ENCODE measurements around the gene CENPB. TPM values are rescaled to one million over a fixed set of nuclear protein-coding genes. Genes with fewer than 3 reads are reported as not detected.
"Not testable (repeated sequence)": the region's sequence is repeated elsewhere in the genome, so short reads cannot be mapped to it uniquely, and the experiment has no call there.

The CENPB gene
- polyA plus RNA-seq, 4 donors: 34.0 to 47.8 (median 42.3) TPM

DNA sequence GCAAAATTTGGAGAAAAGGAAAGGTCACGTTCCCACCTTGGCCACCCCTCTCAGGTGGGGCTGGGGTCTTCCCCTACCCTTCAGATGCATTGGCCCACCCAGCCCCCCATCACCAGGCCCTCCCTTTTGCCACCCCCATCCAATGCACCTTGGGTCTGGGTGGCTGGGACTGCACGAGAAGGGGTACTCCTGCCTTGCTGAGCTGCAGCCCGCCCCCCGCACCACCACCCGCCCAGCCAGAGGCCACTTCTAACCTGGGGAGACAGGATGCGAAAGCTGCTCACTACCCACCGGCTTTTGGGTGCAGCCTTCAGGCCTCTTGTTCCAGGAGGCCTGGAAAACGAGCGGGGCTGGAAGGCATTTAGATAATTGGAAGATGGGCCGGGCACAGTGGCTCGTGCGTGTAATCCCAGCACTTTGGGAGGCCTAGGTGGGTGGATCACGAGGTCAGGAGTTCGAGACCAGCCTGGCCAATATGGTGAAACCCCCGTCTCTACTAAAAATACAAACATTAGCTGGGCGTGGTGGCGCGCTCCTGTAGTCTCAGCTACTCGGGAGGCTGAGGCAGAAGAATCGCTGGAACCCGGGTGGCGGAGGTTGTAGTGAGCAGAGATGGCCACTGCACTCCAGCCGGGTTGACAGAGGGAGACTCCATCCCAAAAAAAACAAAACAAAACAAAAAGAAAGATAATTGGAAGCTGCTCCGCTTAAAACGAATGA lies 8.3 kb upstream of the CENPB start:
- no peak for DNase-seq (ENCODE audit: low read depth in 4 of 4, low spot score in 3 of 4)

- not testable (repeated sequence) for DNase-seq (ENCODE audit: low read depth in 4 of 4, low spot score in 3 of 4)
Observed at GRCh38 chr20:3794168-3794567, 7.6 kb upstream of the CENPB start.

DNA sequence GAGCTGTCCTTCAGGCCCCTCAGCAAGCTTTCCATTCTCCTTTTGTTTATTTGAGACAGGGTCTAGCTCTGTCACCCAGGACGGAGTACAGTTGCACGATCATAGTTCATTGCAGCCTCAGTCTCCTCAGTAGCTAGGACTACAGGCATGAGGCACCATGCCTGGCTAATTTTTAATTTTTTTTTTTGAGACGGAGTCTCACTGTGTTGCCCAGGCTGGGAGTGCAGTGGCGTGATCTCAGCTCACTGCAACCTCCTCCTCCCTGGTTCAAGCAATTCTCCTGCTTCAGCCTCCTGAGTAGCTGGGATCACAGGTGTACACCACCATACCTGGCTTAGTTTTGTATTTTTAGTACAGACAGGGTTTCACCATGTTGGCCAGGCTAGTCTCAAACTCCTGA lies 2.7 kb upstream of the CENPB start:
- not testable (repeated sequence) for DNase-seq (ENCODE audit: low read depth in 4 of 4, low spot score in 3 of 4)

GRCh38 chr20:3788685-3789155 lies 2.2 kb upstream of the CENPB start:
- no peak for DNase-seq (ENCODE audit: low read depth in 4 of 4, low spot score in 3 of 4)

DNA sequence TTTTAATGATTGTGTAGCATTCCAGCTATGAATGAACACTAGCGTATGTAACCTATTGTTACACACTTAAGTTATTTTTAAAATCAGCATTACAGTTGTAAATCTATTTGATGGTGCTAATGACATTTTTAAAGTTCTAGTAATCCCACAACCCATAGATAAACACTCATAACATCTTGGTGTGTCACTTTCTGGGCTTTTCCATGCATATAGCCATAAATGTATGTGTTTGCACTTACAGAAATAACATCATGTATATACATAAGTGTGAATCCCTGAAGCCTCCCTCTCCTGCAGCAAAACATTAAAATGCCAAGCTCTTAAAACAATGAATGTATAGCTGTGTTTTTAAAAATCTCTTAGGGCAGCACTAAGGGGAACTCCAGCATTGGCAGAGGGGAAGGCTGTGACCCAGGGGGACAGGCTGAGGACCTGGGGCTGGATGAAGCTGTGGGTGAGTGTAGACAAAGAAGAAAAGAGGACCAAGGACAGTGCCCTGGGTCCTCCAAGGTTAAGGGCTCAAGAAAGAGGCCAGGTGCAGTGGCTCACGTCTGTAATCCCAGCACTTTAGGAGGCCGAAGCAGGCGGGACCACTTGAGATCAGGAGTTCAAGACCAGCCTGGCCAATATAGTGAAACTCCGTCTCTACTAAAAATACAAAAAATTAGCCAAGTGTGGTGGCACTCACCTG lies 929 bp upstream of the CENPB start:
- no peak for DNase-seq (ENCODE audit: low read depth in 4 of 4, low spot score in 3 of 4)

GRCh38 chr20:3786126-3786484 lies 435 bp downstream of the CENPB start:
- DNase-seq (ENCODE audit: low read depth in 4 of 4, low spot score in 3 of 4): no peak

DNA sequence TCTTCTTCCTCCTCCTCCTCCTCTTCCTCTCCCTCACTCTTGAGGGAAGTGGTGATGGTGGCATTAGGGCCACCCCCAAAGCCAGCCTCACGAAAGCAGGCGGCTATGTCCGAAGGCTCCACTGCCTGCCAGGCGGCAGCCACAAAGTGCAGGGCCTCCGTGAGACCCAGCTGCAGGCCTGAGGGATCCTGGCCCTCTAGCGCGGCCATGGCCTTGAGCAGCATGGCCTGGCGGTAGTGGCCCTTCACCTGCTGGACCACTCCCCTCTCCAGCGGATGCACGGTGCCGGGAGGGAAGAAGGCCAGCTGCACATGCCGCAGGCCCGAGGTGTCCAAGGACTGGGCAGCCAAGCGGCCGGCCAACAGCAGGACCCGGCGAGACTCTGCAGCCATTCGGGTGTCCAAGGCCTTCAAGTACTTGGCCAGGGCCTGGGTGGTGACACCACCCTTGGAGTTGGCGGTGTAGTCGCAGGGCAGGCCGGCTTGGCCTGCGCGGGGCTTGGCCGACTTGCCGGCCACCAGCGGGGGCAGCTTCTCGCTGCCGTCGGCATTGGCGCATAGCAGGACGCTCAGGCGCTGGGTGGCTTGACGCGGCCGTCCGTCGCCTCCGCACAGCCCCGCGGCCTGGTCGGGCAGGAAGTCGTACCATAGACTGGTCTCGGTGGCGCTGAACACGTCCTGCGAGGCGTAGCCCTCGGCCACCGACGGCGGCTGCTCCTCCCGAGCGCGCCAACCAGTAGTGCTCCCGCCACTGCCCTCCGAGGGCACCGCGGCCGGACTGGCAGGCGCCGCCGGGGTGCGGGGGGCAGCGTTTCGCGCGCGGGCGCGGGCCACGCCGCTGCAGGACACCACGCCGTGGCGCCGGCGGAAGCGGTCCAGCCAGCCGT lies 1.1 kb downstream of the CENPB start:
- DNase-seq (ENCODE audit: low read depth in 4 of 4, low spot score in 3 of 4): no peak

- no peak for DNase-seq (ENCODE audit: low read depth in 4 of 4, low spot score in 3 of 4)
Observed at GRCh38 chr20:3784863-3785239, 1.7 kb downstream of the CENPB start.

DNA sequence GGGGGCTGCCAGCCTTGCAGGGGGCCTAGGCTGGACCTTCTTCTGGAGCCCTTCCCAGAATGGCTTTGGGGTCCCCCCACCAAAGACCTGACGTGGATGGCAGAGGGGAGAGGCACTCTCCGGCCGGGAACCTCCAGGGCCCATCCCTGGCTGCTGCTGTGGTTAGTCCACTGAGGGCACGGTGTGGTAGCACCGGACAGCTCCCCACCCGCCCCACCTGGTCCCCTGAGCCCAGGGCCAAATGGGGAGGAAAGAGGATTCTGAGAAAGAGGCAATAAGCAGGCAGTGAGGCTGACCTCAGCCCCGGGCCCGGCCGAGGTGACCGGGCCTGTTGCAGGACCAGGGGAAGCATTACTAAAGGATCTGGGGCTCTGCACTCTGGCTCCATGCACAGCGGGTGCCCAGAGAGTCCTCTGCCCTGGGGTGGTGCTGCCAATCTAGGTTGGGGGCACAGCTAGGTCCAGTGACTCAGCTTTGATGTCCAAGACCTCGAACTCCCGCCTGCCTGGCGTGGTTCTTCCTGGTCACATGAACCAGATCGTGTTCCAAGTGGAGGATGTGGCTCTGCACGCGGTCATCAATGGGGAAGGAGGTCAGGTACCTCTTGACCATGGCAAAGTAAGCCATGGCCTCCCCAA lies 2.2 kb downstream of the CENPB start:
- DNase-seq (ENCODE audit: low read depth in 4 of 4, low spot score in 3 of 4): no peak

GRCh38 chr20:3783511-3784195 lies 2.9 kb downstream of the CENPB start:
- DNase-seq (ENCODE audit: low read depth in 4 of 4, low spot score in 3 of 4): no peak

GRCh38 chr20:3783068-3783489 lies 3.5 kb downstream of the CENPB start:
- no peak for DNase-seq (ENCODE audit: low read depth in 4 of 4, low spot score in 3 of 4)

DNA sequence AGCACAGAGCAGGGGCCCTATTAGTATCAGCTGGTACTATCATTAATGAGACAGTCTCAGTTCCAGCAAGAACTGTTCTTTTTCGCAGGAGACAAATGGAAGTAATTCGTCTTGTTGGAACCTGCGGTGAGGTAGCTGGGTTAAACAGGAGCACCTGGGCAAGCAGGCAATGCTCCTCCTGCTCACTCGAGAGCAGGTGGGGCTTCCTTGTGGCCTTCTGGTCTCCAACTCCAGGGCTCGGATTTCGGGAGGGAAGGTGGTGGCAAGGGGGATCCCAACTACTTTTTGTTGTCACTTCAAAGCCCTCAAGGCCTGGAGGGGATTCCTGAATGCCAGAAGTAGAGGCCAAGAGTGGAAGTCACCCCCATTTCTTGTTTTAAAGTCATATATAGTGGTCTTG lies 3.9 kb downstream of the CENPB start:
- no peak for DNase-seq (ENCODE audit: low read depth in 4 of 4, low spot score in 3 of 4)

DNA sequence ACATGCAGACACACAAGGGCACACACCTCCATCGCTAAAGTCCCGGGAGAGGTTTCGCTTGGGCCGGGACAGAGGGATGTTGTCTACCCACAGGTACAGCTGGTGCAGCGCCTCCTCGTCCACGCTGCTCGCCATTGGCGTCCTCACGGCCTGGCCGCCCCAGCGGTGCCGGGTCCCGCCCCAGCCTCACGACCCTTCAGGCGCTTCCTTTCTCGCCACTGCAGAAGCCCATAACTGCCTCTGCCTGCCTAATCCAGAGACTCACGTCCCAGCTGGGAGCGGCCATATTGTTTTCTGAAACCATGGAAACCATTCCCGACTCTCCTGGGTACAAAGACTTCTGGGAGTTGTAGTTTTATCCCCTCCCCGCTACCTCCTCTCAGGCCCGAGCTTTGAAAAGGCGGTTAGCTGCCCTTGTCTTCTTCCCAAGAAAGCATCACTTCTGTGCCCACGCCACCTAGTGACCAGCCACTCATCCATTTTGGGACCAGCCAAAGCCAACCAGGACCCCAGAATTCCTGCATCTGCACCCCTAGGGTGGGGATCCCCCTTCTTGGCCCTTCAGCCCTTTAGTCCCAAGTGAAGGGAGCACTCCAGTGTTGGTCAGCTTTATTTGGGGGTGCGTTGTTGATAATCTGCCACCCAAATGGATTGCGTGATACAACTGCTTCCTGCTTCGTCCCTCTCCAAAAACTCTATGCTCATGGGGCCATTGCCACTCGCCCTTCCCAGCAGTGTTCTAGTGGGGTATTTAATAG lies 5.2 kb downstream of the CENPB start, which contains the start of gene SPEF1:
TSS of gene SPEF1 (minus strand) at position 296 of the 758 bp plus-strand sequence. CDS start at position 135, 161 bp downstream.
- DNase-seq (ENCODE audit: low read depth in 4 of 4, low spot score in 3 of 4): peak in 3 of 4 donors; percentile 75 to 89 (median 87)

DNA sequence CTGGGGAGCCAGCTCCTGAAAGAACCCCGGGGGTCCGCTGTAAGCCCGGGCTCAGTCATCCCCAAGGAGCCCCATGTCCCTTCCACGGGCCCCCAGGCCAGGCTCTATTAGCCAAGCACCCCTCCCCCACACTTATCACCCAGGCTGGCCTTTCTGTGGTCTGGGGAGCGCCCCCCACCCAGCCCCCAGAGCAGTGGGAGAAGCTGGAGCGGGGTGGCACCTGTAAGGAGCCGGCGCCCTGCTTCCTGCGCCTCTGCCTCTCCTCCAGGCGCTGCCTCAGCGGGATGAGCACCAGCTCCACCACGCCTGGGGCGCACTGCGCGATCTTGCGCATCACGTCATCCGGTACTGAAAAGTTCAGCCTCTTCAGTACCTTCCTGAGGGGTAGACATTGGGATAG lies 7.6 kb downstream of the CENPB start:
- no peak for DNase-seq (ENCODE audit: low read depth in 4 of 4, low spot score in 3 of 4)

GRCh38 chr20:3777716-3778629 lies 8.6 kb downstream of the CENPB start:
- DNase-seq (ENCODE audit: low read depth in 4 of 4, low spot score in 3 of 4): no peak

DNA sequence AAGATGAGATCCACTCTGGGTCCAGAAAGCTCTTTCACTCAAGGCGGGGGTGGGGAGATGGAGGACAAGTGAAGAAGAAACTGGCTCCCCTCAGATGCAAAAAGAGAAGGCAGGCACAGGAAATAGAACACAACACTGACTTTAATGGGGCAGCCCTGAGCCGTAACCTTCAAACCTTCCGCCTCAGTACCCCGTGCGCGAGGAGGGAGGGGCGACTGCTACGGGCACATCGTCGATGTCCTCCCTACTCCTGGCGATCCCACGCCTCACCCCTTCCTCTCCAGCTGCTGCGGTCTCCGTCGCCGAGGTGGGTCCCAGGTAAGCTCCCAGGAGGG lies 9.2 kb downstream of the CENPB start:
- no peak for DNase-seq (ENCODE audit: low read depth in 4 of 4, low spot score in 3 of 4)

GRCh38 chr20:3775457-3776108 lies 11.0 kb downstream of the CENPB start:
- no peak for DNase-seq (ENCODE audit: low read depth in 4 of 4, low spot score in 3 of 4)

DNA sequence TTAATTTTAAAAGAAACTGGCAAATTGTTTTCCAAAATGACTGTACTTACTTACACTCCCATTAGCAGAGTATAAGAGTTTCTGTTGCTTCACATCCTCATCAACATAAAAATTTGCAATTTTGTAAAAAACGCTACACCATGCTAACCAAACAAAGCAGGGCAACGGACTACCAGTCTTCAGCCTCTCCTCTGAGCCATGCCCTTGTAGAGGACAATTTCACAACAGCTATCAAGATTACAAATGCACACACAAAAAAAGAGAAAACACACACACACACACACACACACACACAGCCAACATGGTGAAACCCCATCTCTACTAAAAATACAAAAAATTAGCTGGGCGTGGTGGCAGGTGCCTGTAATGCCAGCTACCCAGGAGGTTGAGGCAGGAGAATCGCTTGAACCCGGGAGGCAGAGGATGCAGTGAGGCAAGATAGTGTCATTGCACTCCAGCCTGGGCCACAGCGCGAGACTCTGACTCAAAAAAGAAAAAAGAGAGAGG lies 14.9 kb downstream of the CENPB start:
- DNase-seq (ENCODE audit: low read depth in 4 of 4, low spot score in 3 of 4): no peak
